H9 (cell line): Measurements from ENCODE around the gene TRHDE. TPM values are rescaled to one million over a fixed set of nuclear protein-coding genes. Genes with fewer than 3 reads are reported as not detected.

Experiments used
- DNase-seq: peaks from one replicate; pipeline ENCODE4 v3.0.0-alpha.2; 2017
- H2AFZ ChIP-seq: one replicate; pipeline ENCODE4 v1.6.1; 2013; ENCODE audit warnings: mild to moderate bottlenecking, low read length, control low read depth, moderate library complexity
- H2AK5ac ChIP-seq: 2 replicates; pipeline ENCODE4 v1.6.1; 2013; ENCODE audit warnings: low read length, control low read depth, mixed read lengths; ENCODE audit not compliant: insufficient read length
- H2BK120ac ChIP-seq: one replicate; pipeline ENCODE4 v1.6.1; 2013; ENCODE audit warnings: low read depth, mild to moderate bottlenecking, low read length, control low read depth, inconsistent platforms; ENCODE audit not compliant: poor library complexity, severe bottlenecking
- H2BK12ac ChIP-seq: 2 replicates; pipeline ENCODE4 v1.6.1; 2013; ENCODE audit warnings: low read length, control low read depth, mixed read lengths, low read depth; ENCODE audit not compliant: insufficient read length
- H2BK15ac ChIP-seq: 2 replicates; pipeline ENCODE4 v1.6.1; 2013; ENCODE audit warnings: low read depth, low read length, control low read depth
- H2BK20ac ChIP-seq: one replicate; pipeline ENCODE4 v1.6.1; 2013; ENCODE audit warnings: low read depth, mild to moderate bottlenecking, low read length, control low read depth, inconsistent platforms; ENCODE audit not compliant: poor library complexity, severe bottlenecking
- H2BK5ac ChIP-seq: 2 replicates; pipeline ENCODE4 v1.6.1; 2013; ENCODE audit warnings: low read length, control low read depth, mixed read lengths; ENCODE audit not compliant: insufficient read length
- H3K14ac ChIP-seq: 2 replicates; pipeline ENCODE4 v1.6.1; 2013; ENCODE audit warnings: low read length, control low read depth; ENCODE audit not compliant: insufficient read depth
- H3K18ac ChIP-seq: 2 replicates; pipeline ENCODE4 v1.6.1; 2013; ENCODE audit warnings: low read depth, mild to moderate bottlenecking, mixed read lengths, low read length, control low read depth; ENCODE audit not compliant: insufficient read length
- H3K23ac ChIP-seq: 2 replicates; pipeline ENCODE4 v1.6.1; 2013; ENCODE audit warnings: low read length, control low read depth, mixed read lengths, low read depth; ENCODE audit not compliant: insufficient read length
- H3K23me2 ChIP-seq: 2 replicates; pipeline ENCODE4 v1.6.1; 2013; ENCODE audit warnings: low read depth, mild to moderate bottlenecking, mixed read lengths, low read length, control low read depth; ENCODE audit not compliant: insufficient read length, poor library complexity, severe bottlenecking
- H3K27ac ChIP-seq: 2 replicates; pipeline ENCODE4 v1.5.1; 2013; ENCODE audit warnings: low read length, control low read depth, mixed read lengths, low read depth; ENCODE audit not compliant: insufficient read length
- H3K27me3 ChIP-seq: 2 replicates; pipeline ENCODE4 v1.6.1; 2013; ENCODE audit warnings: low read length, control low read depth, inconsistent platforms; ENCODE audit not compliant: insufficient read depth
- H3K4ac ChIP-seq: 2 replicates; pipeline ENCODE4 v1.6.1; 2013; ENCODE audit warnings: low read depth, mild to moderate bottlenecking, control low read depth, inconsistent platforms, low read length, moderate library complexity
- H3K4me1 ChIP-seq: 2 replicates; pipeline ENCODE4 v1.6.1; 2013; ENCODE audit warnings: low read length, control low read depth, inconsistent platforms; ENCODE audit not compliant: insufficient read depth
- H3K4me2 ChIP-seq: 2 replicates; pipeline ENCODE4 v1.6.1; 2013; ENCODE audit warnings: low read length, control low read depth, mixed read lengths; ENCODE audit not compliant: insufficient read length, insufficient read depth
- H3K56ac ChIP-seq: 2 replicates; pipeline ENCODE4 v1.6.1; 2013; ENCODE audit warnings: low read depth, mild to moderate bottlenecking, mixed read lengths, low read length, control low read depth; ENCODE audit not compliant: insufficient read length
- H3K79me1 ChIP-seq: 2 replicates; pipeline ENCODE4 v1.6.1; 2013; ENCODE audit warnings: low read depth, mild to moderate bottlenecking, moderate library complexity, low read length, control low read depth, inconsistent platforms; ENCODE audit not compliant: insufficient read depth, poor library complexity, severe bottlenecking
- H3K79me2 ChIP-seq: 2 replicates; pipeline ENCODE4 v1.6.1; 2013; ENCODE audit warnings: low read length, control low read depth, inconsistent platforms; ENCODE audit not compliant: insufficient read depth
- H3K9ac ChIP-seq: 2 replicates; pipeline ENCODE4 v1.6.1; 2013; ENCODE audit warnings: low read length, control low read depth, mixed read lengths; ENCODE audit not compliant: insufficient read length; ENCODE audit errors: extremely low read depth
- H3K9me3 ChIP-seq: one replicate; pipeline ENCODE4 v1.6.1; 2013; ENCODE audit warnings: low read depth, low read length, inconsistent platforms; ENCODE audit not compliant: control insufficient read depth
- H3T11ph ChIP-seq: one replicate; pipeline ENCODE4 v1.6.1; 2013; ENCODE audit warnings: mild to moderate bottlenecking, low read length, control low read depth, inconsistent platforms
- H4K20me1 ChIP-seq: one replicate; pipeline ENCODE4 v1.6.1; 2013; ENCODE audit not compliant: control insufficient read depth, insufficient read length, insufficient read depth
- H4K5ac ChIP-seq: 2 replicates; pipeline ENCODE4 v1.6.1; 2013; ENCODE audit warnings: low read depth, mild to moderate bottlenecking, mixed read lengths, low read length, control low read depth; ENCODE audit not compliant: insufficient read length
- H4K8ac ChIP-seq: replicated peaks from 2 replicates; pipeline ENCODE4 v1.6.1; 2013; ENCODE audit warnings: low read length, control low read depth, mixed read lengths, low read depth; ENCODE audit not compliant: insufficient read length
- H4K91ac ChIP-seq: 2 replicates; pipeline ENCODE4 v1.6.1; 2013; ENCODE audit warnings: low read depth, mild to moderate bottlenecking, moderate library complexity, mixed read lengths, low read length, control low read depth; ENCODE audit not compliant: insufficient read length
- H3K27ac Mint-ChIP-seq, 3 experiments: 2 replicates in 2 of 3; 3 replicates in 1 of 3; pipeline ENCODE4 v1.8.0; 2020 to 2021; ENCODE audit warnings: mixed read lengths in 3 of 3, mild to moderate bottlenecking in 1 of 3, moderate library complexity in 1 of 3
- H3K27me3 Mint-ChIP-seq: 2 replicates; pipeline ENCODE4 v1.8.0; 2021; ENCODE audit warnings: low read depth, mild to moderate bottlenecking, moderate library complexity, mixed read lengths
- H3K36me3 Mint-ChIP-seq, 3 experiments: 2 replicates in 2 of 3; 3 replicates in 1 of 3; pipeline ENCODE4 v1.8.0; 2020 to 2021; ENCODE audit warnings: low read depth in 3 of 3, mixed read lengths in 3 of 3; ENCODE audit not compliant: insufficient read depth in 1 of 3
- H3K4me1 Mint-ChIP-seq, 2 experiments: 2 replicates each; pipeline ENCODE4 v1.8.0; 2020; ENCODE audit warnings: mixed read lengths in 2 of 2
- H3K4me3 Mint-ChIP-seq, 2 experiments: 2 replicates in 1 of 2; 3 replicates in 1 of 2; pipeline ENCODE4 v1.8.0; 2020 to 2021; ENCODE audit warnings: mild to moderate bottlenecking in 2 of 2, mixed read lengths in 2 of 2, moderate library complexity in 1 of 2
- H3K9me3 Mint-ChIP-seq, 2 experiments: 2 replicates in 1 of 2; 3 replicates in 1 of 2; pipeline ENCODE4 v1.8.0; 2020; ENCODE audit warnings: mild to moderate bottlenecking in 2 of 2, mixed read lengths in 2 of 2, moderate library complexity in 1 of 2
- CTCF ChIP-seq: fragments of 200-600 bp; sonication (generic); conservative IDR thresholded peaks from 3 replicates; pipeline ENCODE4 v1.8.0; 2021; ENCODE audit warnings: antibody characterized with exemption, mild to moderate bottlenecking
- WGBS: extraction: QIAGEN DNeasy Blood & Tissue Kit; methylation state at CpG from one replicate; pipeline ENCODE4 v1.1.7; 2013; ENCODE audit warnings: missing lambda C conversion rate, low lambda C conversion rate, mixed read lengths; ENCODE audit not compliant: insufficient read length; ENCODE audit errors: extremely low coverage; 5-methylcytosine and 5-hydroxymethylcytosine counted together
- total RNA-seq: library from RNA; stranded (reverse); gene quantifications from 2 replicates; pipeline ENCODE4 v1.2.1, GENCODE V29; 2021

Gene TRHDE
- total RNA-seq, 1 experiment from 2014 or later, result 1.0 TPM

- H4K5ac ChIP-seq, result no peak overlapping the region
- H4K20me1 ChIP-seq, result no peaks in the 10 kb centered on the region
- H3K4me1 ChIP-seq, result no peaks in the 10 kb centered on the region
- no peak overlapping the region for H2AK5ac ChIP-seq
- H3K27me3 Mint-ChIP-seq, result no peaks in the 10 kb centered on the region
- H3K79me1 ChIP-seq, result no peaks in the 10 kb centered on the region
- WGBS, result no CpG with 5 or more reads among the region's 3 CpGs
- H3K79me2 ChIP-seq, result no peaks in the 10 kb centered on the region
- no peak overlapping the region for H3K27ac Mint-ChIP-seq
- H3K23ac ChIP-seq, result no peak overlapping the region
- no peak overlapping the region for H3K4ac ChIP-seq
- H3K27ac ChIP-seq, result no peak overlapping the region
- H3T11ph ChIP-seq, result no peak overlapping the region
- H3K9me3 Mint-ChIP-seq, result no peaks in the 10 kb centered on the region
- H3K27me3 ChIP-seq, result no peaks in the 10 kb centered on the region
- H4K8ac ChIP-seq, result no peak overlapping the region
- H2BK5ac ChIP-seq, result no peak overlapping the region
- H4K91ac ChIP-seq, result no peak overlapping the region
- no peak overlapping the region for H3K9ac ChIP-seq
- no peaks in the 10 kb centered on the region; a peak in 1 of 4 replicates for H3K4me1 Mint-ChIP-seq
- no peak for TF ChIP-seq CTCF
- H3K23me2 ChIP-seq, result no peaks in the 10 kb centered on the region
- no peak overlapping the region for H2BK20ac ChIP-seq
- no peaks in the 10 kb centered on the region for H3K9me3 ChIP-seq
- no peak overlapping the region for H3K18ac ChIP-seq
- no peak overlapping the region for H3K14ac ChIP-seq
- no peak overlapping the region for H2BK15ac ChIP-seq
- H3K56ac ChIP-seq, result no peak overlapping the region
- no peak overlapping the region for H2AFZ ChIP-seq
- no peak for DNase-seq
- H3K4me2 ChIP-seq, result no peak overlapping the region
- H3K4me3 Mint-ChIP-seq, result no peak overlapping the region
- H2BK12ac ChIP-seq, result no peak overlapping the region
- no peaks in the 10 kb centered on the region for H3K36me3 Mint-ChIP-seq
- no peak overlapping the region for H2BK120ac ChIP-seq
Measured at GRCh38 chr12:72368719-72369422, 96.7 kb downstream of the TRHDE start.
